Measurements from ENCODE around the gene ABAT.

ABAT gene

GRCh38 chr16:8716592-8716991, 42.2 kb downstream of the ABAT start:
- no peak overlapping the region for H3K27ac Mint-ChIP-seq
- no peaks in the 10 kb centered on the region for H3K27me3 Mint-ChIP-seq
- DNase-seq (no peak), ATAC-seq (no peak)
- no peak overlapping the region for H3K4me3 Mint-ChIP-seq
- H3K4me1 Mint-ChIP-seq = no peaks in the 10 kb centered on the region
- peaks cover under 1 to 7% of the 10 kb centered on the region in 2 donors for H3K9me3 Mint-ChIP-seq

- DNase-seq = no peak
- no peak overlapping the region for H3K4me3 Mint-ChIP-seq
- no peaks in the 10 kb centered on the region for H3K27me3 Mint-ChIP-seq
- H3K27ac Mint-ChIP-seq = no peak overlapping the region
- ATAC-seq = no peak
- H3K9me3 Mint-ChIP-seq = peaks cover 0 to 5% of the 10 kb centered on the region in 2 donors
- no peaks in the 10 kb centered on the region for H3K4me1 Mint-ChIP-seq
Measured at GRCh38 chr16:8717469-8717868, 43.1 kb downstream of the ABAT start.

- no peak for ATAC-seq
- H3K9me3 Mint-ChIP-seq = peaks cover 0 to 5% of the 10 kb centered on the region in 2 donors
- DNase-seq = no peak
- H3K27ac Mint-ChIP-seq = no peak overlapping the region
- no peaks in the 10 kb centered on the region for H3K27me3 Mint-ChIP-seq
- no peak overlapping the region for H3K4me3 Mint-ChIP-seq
- no peaks in the 10 kb centered on the region for H3K4me1 Mint-ChIP-seq
Measured at GRCh38 chr16:8717892-8718415, 43.5 kb downstream of the ABAT start.

GRCh38 chr16:8718851-8719680, 44.6 kb downstream of the ABAT start:
- Mint-ChIP-seq H3K27ac (no peak overlapping the region), H3K27me3 (no peaks in the 10 kb centered on the region), H3K4me1 (no peaks in the 10 kb centered on the region), H3K9me3 (peaks cover 0 to 5% of the 10 kb centered on the region in 2 donors), H3K4me3 (no peak overlapping the region)
- DNase-seq = no peak
- no peak for ATAC-seq

GRCh38 chr16:8720080-8720966, 45.9 kb downstream of the ABAT start:
- Mint-ChIP-seq H3K9me3 (peaks cover 0 to 5% of the 10 kb centered on the region in 2 donors), H3K4me3 (no peak overlapping the region), H3K27me3 (no peaks in the 10 kb centered on the region), H3K4me1 (no peaks in the 10 kb centered on the region), H3K27ac (no peak overlapping the region)
- ATAC-seq (no peak), DNase-seq (no peak)

GRCh38 chr16:8720967-8721308, 46.5 kb downstream of the ABAT start:
- H3K27ac Mint-ChIP-seq = no peak overlapping the region
- no peaks in the 10 kb centered on the region for H3K4me1 Mint-ChIP-seq
- no peaks in the 10 kb centered on the region for H3K27me3 Mint-ChIP-seq

GRCh38 chr16:8721336-8722024, 47.1 kb downstream of the ABAT start:
- no peaks in the 10 kb centered on the region for H3K27me3 Mint-ChIP-seq
- no peak overlapping the region for H3K4me3 Mint-ChIP-seq
- peaks cover 0 to 5% of the 10 kb centered on the region in 2 donors for H3K9me3 Mint-ChIP-seq
- no peaks in the 10 kb centered on the region for H3K4me1 Mint-ChIP-seq
- peak overlapping the region in 1 of 2 donors; percentile 66 for H3K27ac Mint-ChIP-seq
- DNase-seq (no peak), ATAC-seq (no peak)

More at GRCh38 chr16:8720967-8721308, 46.5 kb downstream of the ABAT start:
- ATAC-seq (no peak), DNase-seq (no peak)
- Mint-ChIP-seq H3K9me3 (peaks cover 0 to 5% of the 10 kb centered on the region in 2 donors), H3K4me3 (no peak overlapping the region)

- DNase-seq (no peak), ATAC-seq (no peak)
- Mint-ChIP-seq H3K4me1 (no peaks in the 10 kb centered on the region), H3K27ac (no peak overlapping the region), H3K27me3 (no peaks in the 10 kb centered on the region), H3K9me3 (peaks cover 0 to 5% of the 10 kb centered on the region in 2 donors), H3K4me3 (no peak overlapping the region)
Measured at GRCh38 chr16:8722025-8722348, 47.6 kb downstream of the ABAT start.

- Mint-ChIP-seq H3K27ac (no peak overlapping the region), H3K9me3 (no peaks in the 10 kb centered on the region), H3K4me3 (no peak overlapping the region), H3K4me1 (peaks cover 32% of the 10 kb centered on the region), H3K27me3 (no peaks in the 10 kb centered on the region)
- DNase-seq (no peak), ATAC-seq (no peak)
Measured at GRCh38 chr16:8725513-8726178, 51.2 kb downstream of the ABAT start.

- no peak overlapping the region for H3K4me3 Mint-ChIP-seq
- ATAC-seq (no peak), DNase-seq (no peak)
- no peaks in the 10 kb centered on the region for H3K27me3 Mint-ChIP-seq
- H3K27ac Mint-ChIP-seq = peak overlapping the region in 1 of 2 donors; percentile 22
- H3K4me1 Mint-ChIP-seq = peaks cover 32% of the 10 kb centered on the region
- H3K9me3 Mint-ChIP-seq = no peaks in the 10 kb centered on the region
Measured at GRCh38 chr16:8727131-8727806, 52.9 kb downstream of the ABAT start.

- ATAC-seq (no peak), DNase-seq (no peak)
- Mint-ChIP-seq H3K27ac (peak overlapping the region in 1 of 2 donors; percentile 68), H3K27me3 (no peaks in the 10 kb centered on the region), H3K9me3 (no peaks in the 10 kb centered on the region), H3K4me3 (peak overlapping the region in 1 of 2 donors; percentile 20), H3K4me1 (peaks cover 32% of the 10 kb centered on the region)
Measured at GRCh38 chr16:8727857-8728618, 53.6 kb downstream of the ABAT start.

GRCh38 chr16:8729779-8730334, 55.4 kb downstream of the ABAT start:
- peak overlapping the region; percentile 2 to 69 for H3K27ac Mint-ChIP-seq
- no peak overlapping the region for H3K4me3 Mint-ChIP-seq

GRCh38 chr16:8730335-8730915, 56.0 kb downstream of the ABAT start:
- H3K9me3 Mint-ChIP-seq = no peaks in the 10 kb centered on the region
- ATAC-seq = no peak
- H3K27ac Mint-ChIP-seq = no peak overlapping the region
- peaks cover 32% of the 10 kb centered on the region for H3K4me1 Mint-ChIP-seq
- H3K27me3 Mint-ChIP-seq = no peaks in the 10 kb centered on the region
- no peak for DNase-seq
- no peak overlapping the region for H3K4me3 Mint-ChIP-seq

More at GRCh38 chr16:8729779-8730334, 55.4 kb downstream of the ABAT start:
- Mint-ChIP-seq H3K27me3 (no peaks in the 10 kb centered on the region), H3K4me1 (peaks cover 32% of the 10 kb centered on the region), H3K9me3 (no peaks in the 10 kb centered on the region)
- ATAC-seq = no peak
- no peak for DNase-seq

Data from stimulated activated naive CD8-positive, alpha-beta T cell treated with anti-CD3 and anti-CD28 coated beads, Interleukin-15, amount 100 ng/mL, for 72 hours (primary cell).